Colonic mucosa (tissue), 4 donors: ENCODE results near the gene AOPEP. TPM values are rescaled to one million over a fixed set of nuclear protein-coding genes. Genes with fewer than 3 reads are reported as not detected.

ENCODE experiments used
- DNase-seq: peaks from one replicate; pipeline ENCODE4 v3.0.0-alpha.2; 2020
- H3K27ac ChIP-seq: fragments of 200-600 bp; one replicate; pipeline ENCODE4 v1.8.0; 2021
- H3K27me3 ChIP-seq: fragments of 200-600 bp; one replicate; pipeline ENCODE4 v1.8.0; 2021
- H3K36me3 ChIP-seq: fragments of 200-600 bp; one replicate; pipeline ENCODE4 v1.8.0; 2021
- H3K4me1 ChIP-seq: fragments of 200-600 bp; one replicate; pipeline ENCODE4 v1.8.0; 2021; ENCODE audit warnings: mild to moderate bottlenecking
- H3K4me3 ChIP-seq: fragments of 200-600 bp; one replicate; pipeline ENCODE4 v1.8.0; 2021
- H3K9ac ChIP-seq, 2 donors: one replicate each; pipeline ENCODE4 v1.7.0; 2013; ENCODE audit warnings: control low read depth in 2 of 2, low read depth in 2 of 2, low read length in 2 of 2
- H3K9me3 ChIP-seq: fragments of 200-600 bp; one replicate; pipeline ENCODE4 v1.8.0; 2021
- CTCF ChIP-seq: fragments of 200-600 bp; IDR thresholded peaks from one replicate; pipeline ENCODE4 v1.8.0; 2022; ENCODE audit warnings: antibody characterized with exemption, mild to moderate bottlenecking
- intact Hi-C: fragments of 100-400 bp; cut with DNase I; formaldehyde crosslinking; loops from one replicate; pipeline ENCODE4 v1.14.1; 2022
- total RNA-seq, 2 donors: library from RNA; stranded (reverse); fragmentation: NEBNext Ultra II Directional in 1 of 2; extraction: Animal tissue kit (Norgen Biotek cat#: 25700) in 1 of 2; gene quantifications; one replicate each; pipeline ENCODE4 v1.2.1, GENCODE V29; 2021
- donor health status: healthy.
- donor health status: DM: no; HTN: no; CAD: no.
- donor health status: DM: no; HTN: no; CAD: no.

Gene AOPEP
- total RNA-seq, 2 donors from 2014 or later = 38.4 to 43.2 TPM

- no peak overlapping the region for H3K27ac ChIP-seq
- no peak overlapping the region for H3K9ac ChIP-seq
- no peaks in the 10 kb centered on the region for H3K4me1 ChIP-seq
- H3K4me3 ChIP-seq = no peak overlapping the region
- intact Hi-C loops = no loop called here
- DNase-seq = no peak
- H3K9me3 ChIP-seq = no peaks in the 10 kb centered on the region
- TF ChIP-seq CTCF = no peak
- H3K27me3 ChIP-seq = no peaks in the 10 kb centered on the region
- no peaks in the 10 kb centered on the region for H3K36me3 ChIP-seq
These were observed 333.7 kb downstream of the AOPEP start for GRCh38 chr9:95060234-95060633.

DNA sequence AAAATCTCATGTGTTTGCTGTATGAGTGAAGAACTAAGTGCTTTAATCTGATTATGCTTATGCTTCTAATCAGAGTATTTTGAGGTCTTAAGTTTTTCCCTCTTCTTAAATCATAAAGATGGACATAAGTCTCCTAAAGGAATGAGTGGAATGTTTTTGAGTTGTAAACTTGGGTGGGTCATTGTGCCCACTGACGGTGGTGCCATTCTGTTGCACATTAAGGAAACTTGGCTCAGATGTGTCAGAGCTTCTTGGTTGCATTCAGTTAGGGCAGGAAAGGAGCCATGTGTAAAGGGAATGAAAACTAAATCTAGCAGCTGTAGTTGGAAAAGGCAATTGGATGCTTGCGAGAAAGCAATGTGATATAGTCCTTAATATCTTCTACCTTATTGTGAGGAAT is 334.4 kb downstream of the AOPEP start:
- no peaks in the 10 kb centered on the region for H3K27me3 ChIP-seq
- no peak for DNase-seq
- no peak overlapping the region for H3K27ac ChIP-seq
- no peak for TF ChIP-seq CTCF
- no peaks in the 10 kb centered on the region for H3K36me3 ChIP-seq
- no peak overlapping the region for H3K4me3 ChIP-seq
- no peak overlapping the region for H3K9ac ChIP-seq
- H3K9me3 ChIP-seq = no peaks in the 10 kb centered on the region
- intact Hi-C loops = no loop called here
- H3K4me1 ChIP-seq = no peaks in the 10 kb centered on the region

- H3K4me1 ChIP-seq = no peaks in the 10 kb centered on the region
- DNase-seq = no peak
These were observed 335.6 kb downstream of the AOPEP start for GRCh38 chr9:95061916-95062595.

GRCh38 chr9:95062596-95063065 is 336.1 kb downstream of the AOPEP start:
- Histone ChIP-seq H3K27me3 (no peaks in the 10 kb centered on the region), H3K9me3 (no peaks in the 10 kb centered on the region), H3K9ac (no peak overlapping the region), H3K36me3 (no peaks in the 10 kb centered on the region), H3K4me1 (no peaks in the 10 kb centered on the region), H3K4me3 (no peak overlapping the region), H3K27ac (no peak overlapping the region)
- TF ChIP-seq CTCF = no peak
- DNase-seq = no peak
- intact Hi-C loops = no loop called here

More at GRCh38 chr9:95061916-95062595, 335.6 kb downstream of the AOPEP start:
- H3K9ac ChIP-seq = no peak overlapping the region
- no peaks in the 10 kb centered on the region for H3K27me3 ChIP-seq
- no peak overlapping the region for H3K4me3 ChIP-seq
- H3K27ac ChIP-seq = no peak overlapping the region
- no peaks in the 10 kb centered on the region for H3K36me3 ChIP-seq
- no peak for TF ChIP-seq CTCF
- intact Hi-C loops = no loop called here
- H3K9me3 ChIP-seq = no peaks in the 10 kb centered on the region

GRCh38 chr9:95063300-95063699 is 336.8 kb downstream of the AOPEP start:
- no peak overlapping the region for H3K4me3 ChIP-seq
- no peaks in the 10 kb centered on the region for H3K4me1 ChIP-seq
- no peak for DNase-seq
- peak overlapping the region in 1 of 2 donors; percentile 14 for H3K9ac ChIP-seq
- H3K9me3 ChIP-seq = no peaks in the 10 kb centered on the region
- no peak for TF ChIP-seq CTCF
- H3K27ac ChIP-seq = no peak overlapping the region
- no peaks in the 10 kb centered on the region for H3K36me3 ChIP-seq
- intact Hi-C loops = no loop called here
- H3K27me3 ChIP-seq = no peaks in the 10 kb centered on the region
